GM21528 (cell line): ENCODE results near the gene CCL7.

Source experiments
- ATAC-seq: cut with Tn5 transposase; IDR thresholded peaks from one replicate; pipeline ENCODE4 v1.9.1; 2021; ENCODE audit warnings: mild to moderate bottlenecking, moderate library complexity; ENCODE audit not compliant: unreplicated experiment, low FRiP score

The CCL7 gene

GRCh38 chr17:34246446-34246845 is 23.6 kb upstream of the CCL7 start:
- no peak for ATAC-seq

- no peak for ATAC-seq
Measured at GRCh38 chr17:34246881-34247280, 23.1 kb upstream of the CCL7 start.

DNA sequence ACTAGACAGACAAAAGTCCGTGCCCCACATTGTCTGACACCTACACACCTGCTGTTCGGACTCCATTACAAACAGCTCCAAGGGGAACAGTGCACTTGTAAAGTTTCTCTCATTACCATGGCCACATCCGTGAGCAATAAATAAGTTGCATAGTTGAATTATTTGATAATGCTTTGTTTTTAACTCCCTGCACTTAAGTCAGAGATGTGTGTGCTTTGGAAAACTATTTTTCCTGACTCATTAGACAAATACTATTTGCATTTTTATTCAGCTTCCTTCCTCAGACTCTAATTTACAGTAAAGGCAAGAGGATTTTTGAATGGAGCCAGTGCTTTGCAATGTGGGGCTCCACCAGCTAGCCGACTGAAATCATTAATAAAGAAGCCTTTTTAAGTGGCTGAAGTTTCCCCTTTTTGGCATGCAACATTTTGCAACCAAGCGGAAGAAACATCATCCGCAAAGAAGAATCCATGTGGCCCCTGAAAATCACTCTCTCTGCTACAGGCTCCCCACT is 21.5 kb upstream of the CCL7 start:
- no peak for ATAC-seq

GRCh38 chr17:34249061-34249460 is 21.0 kb upstream of the CCL7 start:
- no peak for ATAC-seq

DNA sequence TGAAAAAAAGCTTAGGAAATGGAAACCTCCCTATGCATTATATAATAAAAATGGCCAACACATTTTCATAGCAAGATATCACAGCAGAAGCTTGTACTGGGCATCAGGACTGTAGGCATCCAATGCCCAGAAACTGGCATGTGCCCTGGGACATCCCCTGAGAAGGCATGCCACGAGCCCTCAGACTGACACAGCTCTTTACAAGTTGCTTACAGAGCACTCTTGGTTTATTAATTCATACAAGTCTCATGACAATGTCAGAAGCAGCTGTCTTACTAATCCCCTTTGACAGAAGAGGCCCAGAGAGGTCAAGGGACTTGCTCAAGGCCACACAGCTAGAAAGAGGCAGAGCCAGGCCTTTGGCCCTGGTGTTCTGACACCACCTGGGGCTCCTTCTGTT is 20.5 kb upstream of the CCL7 start:
- ATAC-seq, result no peak

GRCh38 chr17:34251186-34251585 is 18.8 kb upstream of the CCL7 start:
- no peak for ATAC-seq

GRCh38 chr17:34252095-34252443 is 18.0 kb upstream of the CCL7 start:
- ATAC-seq, result no peak

DNA sequence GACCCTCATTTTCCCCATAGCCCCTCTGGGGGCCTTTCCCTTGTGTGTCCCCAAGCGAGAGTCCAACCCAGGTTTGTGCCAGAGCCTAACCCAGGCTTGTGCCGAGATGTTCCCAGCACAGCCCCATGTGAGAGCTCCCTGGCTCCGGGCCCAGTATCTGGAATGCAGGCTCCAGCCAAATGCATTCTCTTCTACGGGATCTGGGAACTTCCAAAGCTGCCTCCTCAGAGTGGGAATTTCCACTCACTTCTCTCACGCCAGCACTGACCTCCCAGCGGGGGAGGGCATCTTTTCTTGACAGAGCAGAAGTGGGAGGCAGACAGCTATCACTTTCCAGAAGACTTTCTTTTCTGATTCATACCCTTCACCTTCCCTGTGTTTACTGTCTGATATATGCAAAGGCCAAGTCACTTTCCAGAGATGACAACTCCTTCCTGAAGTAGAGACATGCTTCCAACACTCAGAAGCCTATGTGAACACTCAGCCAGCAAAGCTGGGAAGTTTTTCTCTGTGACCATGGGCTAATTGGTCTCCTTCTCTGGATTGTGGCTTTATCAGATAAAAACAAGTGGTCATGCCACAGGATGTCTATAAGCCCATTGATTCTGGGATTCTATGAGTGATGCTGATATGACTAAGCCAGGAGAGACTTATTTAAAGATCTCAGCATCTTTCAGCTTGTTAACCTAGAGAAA is 17.4 kb upstream of the CCL7 start:
- no peak for ATAC-seq

DNA sequence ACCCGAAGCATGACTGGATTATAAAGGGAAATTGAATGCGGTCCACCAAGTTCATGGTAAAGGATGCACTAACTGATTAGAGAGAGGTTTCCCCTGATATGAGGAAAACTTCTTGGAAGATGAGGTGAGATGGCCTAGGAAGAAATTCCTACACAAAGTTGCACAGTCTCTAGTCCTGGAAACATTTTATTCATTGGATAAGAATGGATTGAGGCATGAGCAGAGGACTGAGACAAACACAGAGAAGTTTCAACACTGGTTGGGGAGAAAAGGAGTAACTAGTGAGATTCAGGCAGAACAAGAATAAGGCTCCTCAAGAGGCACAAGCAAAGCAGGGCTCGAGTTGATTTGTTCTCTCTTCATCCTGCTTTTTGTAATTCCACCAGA is 16.9 kb upstream of the CCL7 start:
- no peak for ATAC-seq

DNA sequence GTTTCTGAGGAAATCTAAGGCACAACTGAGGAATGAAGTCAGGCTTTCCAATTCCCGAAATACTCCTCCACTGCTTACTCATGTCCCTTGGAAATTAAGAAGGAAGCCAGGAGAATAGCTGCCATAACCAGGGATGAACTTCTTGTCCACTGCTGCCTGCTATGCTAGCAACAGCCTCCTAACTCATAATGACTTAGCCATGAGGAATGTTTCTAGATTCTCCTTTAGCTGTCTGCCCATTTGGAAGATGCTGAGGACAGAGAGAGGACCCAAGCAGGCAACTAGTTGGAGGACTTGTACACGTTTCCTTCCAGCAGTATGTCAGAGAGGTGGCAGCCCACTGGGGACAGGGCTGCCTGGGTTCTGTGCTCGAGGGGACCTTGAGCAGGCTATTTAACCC is 15.9 kb upstream of the CCL7 start:
- no peak for ATAC-seq

- no peak for ATAC-seq
Measured at GRCh38 chr17:34254651-34255380, 15.2 kb upstream of the CCL7 start, which contains the start of gene CCL2. Gene CCL2 (plus strand): TSS chr17:34255285. CDS start chr17:34255350, 65 bp downstream.

GRCh38 chr17:34255381-34255732 is 14.7 kb upstream of the CCL7 start:
- ATAC-seq, result no peak

DNA sequence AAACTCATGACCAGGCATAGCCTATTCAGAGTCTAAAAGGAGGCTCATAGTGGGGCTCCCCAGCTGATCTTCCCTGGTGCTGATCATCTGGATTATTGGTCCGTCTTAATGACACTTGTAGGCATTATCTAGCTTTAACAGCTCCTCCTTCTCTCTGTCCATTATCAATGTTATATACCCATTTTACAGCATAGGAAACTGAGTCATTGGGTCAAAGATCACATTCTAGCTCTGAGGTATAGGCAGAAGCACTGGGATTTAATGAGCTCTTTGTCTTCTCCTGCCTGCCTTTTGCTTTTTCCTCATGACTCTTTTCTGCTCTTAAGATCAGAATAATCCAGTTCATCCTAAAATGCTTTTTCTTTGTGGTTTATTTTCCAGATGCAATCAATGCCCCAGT is 14.2 kb upstream of the CCL7 start:
- no peak for ATAC-seq

- no peak for ATAC-seq
Measured at GRCh38 chr17:34257299-34257985, 12.6 kb upstream of the CCL7 start.

- ATAC-seq, result no peak
Measured at GRCh38 chr17:34257986-34258326, 12.1 kb upstream of the CCL7 start.

DNA sequence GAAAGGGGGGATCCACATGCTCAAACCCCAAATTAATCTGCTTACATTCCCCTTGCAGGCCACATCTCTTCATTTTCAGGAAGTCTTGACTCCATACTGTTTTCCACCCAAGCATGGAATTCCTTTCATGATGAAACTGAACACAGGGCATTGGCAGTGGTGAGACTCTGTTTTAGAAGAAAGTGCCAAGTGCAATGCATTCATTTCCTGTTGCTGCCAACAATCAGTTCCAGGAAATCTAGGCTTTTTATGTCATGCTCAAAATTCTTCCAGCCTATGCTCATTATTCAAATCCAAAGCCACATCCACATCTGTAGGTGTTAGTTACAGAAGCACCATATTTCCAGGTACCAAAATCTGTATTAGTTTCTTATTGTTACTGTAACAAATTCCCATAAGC is 10.9 kb upstream of the CCL7 start:
- no peak for ATAC-seq

GRCh38 chr17:34260861-34261260 is 9.2 kb upstream of the CCL7 start:
- no peak for ATAC-seq

DNA sequence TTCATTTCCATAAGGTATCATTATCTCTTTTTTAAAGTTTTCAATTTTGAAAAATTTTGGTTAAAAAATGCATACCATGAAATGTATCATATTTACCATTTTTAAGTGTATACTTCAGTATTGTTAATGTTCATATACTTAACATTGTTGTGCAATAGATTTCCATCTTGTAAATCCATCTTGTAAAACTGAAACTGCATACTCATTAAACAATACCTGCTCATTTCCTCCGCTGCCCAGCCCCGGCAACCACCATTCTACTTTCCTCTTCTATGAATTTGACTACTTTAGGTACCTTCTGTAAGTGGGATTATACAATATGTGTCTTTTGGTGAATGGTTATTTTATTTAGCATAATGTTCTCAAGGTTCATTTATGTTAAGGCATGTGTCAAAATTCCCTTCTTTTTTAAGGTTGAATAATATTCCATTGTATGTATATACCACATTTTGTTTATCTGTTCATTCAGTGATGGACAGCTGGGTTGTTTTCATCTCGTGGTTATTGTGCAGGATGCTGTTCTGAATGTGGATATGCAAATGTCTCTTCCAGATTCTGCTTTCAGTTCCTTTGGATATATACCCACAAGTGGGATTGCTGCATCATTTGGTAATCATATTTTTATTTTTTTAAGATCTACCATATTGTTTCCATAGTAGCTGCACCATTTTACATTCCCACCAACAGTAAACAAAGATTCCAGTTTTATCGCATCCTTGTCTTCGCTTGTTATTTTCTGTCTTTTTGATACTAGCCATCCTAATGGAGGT is 8.3 kb upstream of the CCL7 start:
- ATAC-seq, result no peak

- ATAC-seq, result no peak
Measured at GRCh38 chr17:34265711-34266110, 4.3 kb upstream of the CCL7 start.

GRCh38 chr17:34275881-34276280 is 5.9 kb downstream of the CCL7 start:
- ATAC-seq, result no peak

DNA sequence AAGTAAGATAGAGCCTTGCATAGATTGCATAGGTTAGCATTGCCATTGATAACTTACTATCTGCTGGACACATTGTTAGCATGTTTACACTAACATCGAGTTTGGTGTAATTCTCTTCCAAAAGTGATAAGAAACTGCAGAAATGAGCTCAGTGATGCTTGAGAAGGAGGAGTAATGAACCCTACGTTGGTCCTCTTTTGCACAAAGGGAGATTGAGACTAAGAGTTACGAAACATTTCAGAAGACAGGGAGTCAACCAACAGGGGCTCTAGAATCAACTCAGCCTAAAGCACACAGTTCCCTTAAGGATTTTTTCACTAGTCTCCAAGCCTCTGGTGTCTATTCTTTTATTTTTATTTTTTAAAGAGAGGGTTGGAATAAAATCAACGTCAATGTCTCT is 6.8 kb downstream of the CCL7 start:
- no peak for ATAC-seq
